Kidney tubule cell (primary cell): Measurements from ENCODE around the gene TRDMT1.
A peak's percentile ranks its signal among the peaks of the same experiment; 100 is the strongest.

Experiments used
- DNase-seq: peaks from one replicate; pipeline ENCODE4 v3.0.0-alpha.2; 2018; ENCODE audit warnings: low spot score

The TRDMT1 gene

GRCh38 chr10:17229967-17230682 is 28.7 kb upstream of the TRDMT1 start:
- peak; percentile 85 for DNase-seq

- no peak for DNase-seq
These were observed 28.2 kb upstream of the TRDMT1 start for GRCh38 chr10:17229717-17229966.

- DNase-seq, result peak; percentile 93
These were observed 27.7 kb upstream of the TRDMT1 start for GRCh38 chr10:17229016-17229716.

GRCh38 chr10:17228091-17229015 is 26.9 kb upstream of the TRDMT1 start, which contains the start of gene VIM:
Gene VIM, plus strand, starts transcription at chr10:17228241. Its CDS starts 1,182 bp downstream, at chr10:17229423.
- DNase-seq, result peak; percentile 98

- DNase-seq, result peak; percentile 50
These were observed 26.1 kb upstream of the TRDMT1 start for GRCh38 chr10:17227367-17228090.

GRCh38 chr10:17226891-17227303 is 25.4 kb upstream of the TRDMT1 start:
- no peak for DNase-seq

- no peak for DNase-seq
These were observed 24.3 kb upstream of the TRDMT1 start for GRCh38 chr10:17225808-17226207.

- DNase-seq, result peak; percentile 69
These were observed 20.9 kb upstream of the TRDMT1 start for GRCh38 chr10:17222329-17222728.

GRCh38 chr10:17220652-17221100 is 19.2 kb upstream of the TRDMT1 start:
- peak; percentile 47 for DNase-seq

GRCh38 chr10:17219024-17219423 is 17.6 kb upstream of the TRDMT1 start:
- no peak for DNase-seq

- peak; percentile 55 for DNase-seq
These were observed 16.3 kb upstream of the TRDMT1 start for GRCh38 chr10:17217631-17218232.

- peak; percentile 24 for DNase-seq
These were observed 15.5 kb upstream of the TRDMT1 start for GRCh38 chr10:17216901-17217395.

- peak; percentile 100 for DNase-seq
These were observed 14.9 kb upstream of the TRDMT1 start for GRCh38 chr10:17216217-17216900.

GRCh38 chr10:17215782-17216122 is 14.3 kb upstream of the TRDMT1 start:
- DNase-seq, result no peak

- DNase-seq, result peak; percentile 93
These were observed 13.7 kb upstream of the TRDMT1 start for GRCh38 chr10:17214971-17215781.

GRCh38 chr10:17214526-17214925 is 13.1 kb upstream of the TRDMT1 start:
- peak; percentile 20 for DNase-seq

GRCh38 chr10:17213646-17214349 is 12.3 kb upstream of the TRDMT1 start:
- peak; percentile 73 for DNase-seq

GRCh38 chr10:17212802-17213221 is 11.3 kb upstream of the TRDMT1 start:
- peak; percentile 13 for DNase-seq

- peak; percentile 42 for DNase-seq
These were observed 8.9 kb upstream of the TRDMT1 start for GRCh38 chr10:17210361-17210760.
